HEK293T (cell line): ENCODE results near the gene MED27.

ENCODE experiments used
- CTCF ChIA-PET: fragments of 350-600 bp; formaldehyde crosslinking; extraction: SDS; loops from one replicate; lab custom pipeline; 2021; ENCODE audit warnings: antibody characterized with exemption, inconsistent platforms; lab: Yijun Ruan, JAX
- POLR2A ChIA-PET: fragments of 350-600 bp; formaldehyde crosslinking; extraction: SDS; loops from one replicate; lab custom pipeline; 2020; ENCODE audit warnings: antibody characterized with exemption, inconsistent platforms; lab: Yijun Ruan, JAX
- DNase-seq: peaks from one replicate; pipeline ENCODE4 v3.0.0; 2012; ENCODE audit warnings: mixed read lengths; ENCODE audit errors: extremely low spot score
- ARNT ChIP-seq: fragments of 450-650 bp; IDR thresholded peaks from 2 replicates; pipeline ENCODE4 v1.6.1; 2017; ENCODE audit warnings: mild to moderate bottlenecking
- BHLHE40 ChIP-seq: fragments of 450-650 bp; IDR thresholded peaks from 2 replicates; pipeline ENCODE4 v1.6.1; 2016; ENCODE audit warnings: mild to moderate bottlenecking, moderate library complexity, borderline replicate concordance
- CTBP1 ChIP-seq: fragments of 450-650 bp; IDR thresholded peaks from 2 replicates; pipeline ENCODE4 v1.6.1; 2016; ENCODE audit warnings: borderline replicate concordance
- ELF4 ChIP-seq: fragments of 450-650 bp; IDR thresholded peaks from 2 replicates; pipeline ENCODE4 v1.6.1; 2017; ENCODE audit warnings: antibody characterized with exemption
- FOXA1 ChIP-seq: fragments of 450-650 bp; IDR thresholded peaks from 2 replicates; pipeline ENCODE4 v1.6.1; 2016; ENCODE audit warnings: mild to moderate bottlenecking
- FOXK2 ChIP-seq: fragments of 450-650 bp; IDR thresholded peaks from 2 replicates; pipeline ENCODE4 v1.6.1; 2016; ENCODE audit warnings: mild to moderate bottlenecking
- FOXM1 ChIP-seq: fragments of 450-650 bp; IDR thresholded peaks from 2 replicates; pipeline ENCODE4 v1.6.1; 2017; ENCODE audit warnings: mild to moderate bottlenecking, borderline replicate concordance
- HDGF ChIP-seq: fragments of 450-650 bp; IDR thresholded peaks from 2 replicates; pipeline ENCODE4 v1.6.1; 2017; ENCODE audit warnings: antibody characterized with exemption, borderline replicate concordance
- L3MBTL2 ChIP-seq: fragments of 450-650 bp; conservative IDR thresholded peaks from 2 replicates; pipeline ENCODE4 v1.6.1; 2016; ENCODE audit warnings: mild to moderate bottlenecking
- LEF1 ChIP-seq: fragments of 450-650 bp; IDR thresholded peaks from 2 replicates; pipeline ENCODE4 v1.6.1; 2017; ENCODE audit warnings: mild to moderate bottlenecking, borderline replicate concordance
- NFRKB ChIP-seq: fragments of 450-650 bp; IDR thresholded peaks from 2 replicates; pipeline ENCODE4 v1.6.1; 2016; ENCODE audit warnings: mild to moderate bottlenecking, moderate library complexity
- SP1 ChIP-seq: fragments of 450-650 bp; IDR thresholded peaks from 2 replicates; pipeline ENCODE4 v1.6.1; 2017
- SUZ12 ChIP-seq: fragments of 450-650 bp; IDR thresholded peaks from 2 replicates; pipeline ENCODE4 v1.6.1; 2016; ENCODE audit warnings: mild to moderate bottlenecking
- TARDBP ChIP-seq: fragments of 450-650 bp; IDR thresholded peaks from 2 replicates; pipeline ENCODE4 v1.6.1; 2016
- ZNF384 ChIP-seq: fragments of 450-650 bp; IDR thresholded peaks from 2 replicates; pipeline ENCODE4 v1.6.1; 2016
- TF ChIP-seq, protein P1 (sequence below): fragments of 450-650 bp; IDR thresholded peaks from 2 replicates; pipeline ENCODE4 v1.6.1; 2016

Gene MED27

DNA sequence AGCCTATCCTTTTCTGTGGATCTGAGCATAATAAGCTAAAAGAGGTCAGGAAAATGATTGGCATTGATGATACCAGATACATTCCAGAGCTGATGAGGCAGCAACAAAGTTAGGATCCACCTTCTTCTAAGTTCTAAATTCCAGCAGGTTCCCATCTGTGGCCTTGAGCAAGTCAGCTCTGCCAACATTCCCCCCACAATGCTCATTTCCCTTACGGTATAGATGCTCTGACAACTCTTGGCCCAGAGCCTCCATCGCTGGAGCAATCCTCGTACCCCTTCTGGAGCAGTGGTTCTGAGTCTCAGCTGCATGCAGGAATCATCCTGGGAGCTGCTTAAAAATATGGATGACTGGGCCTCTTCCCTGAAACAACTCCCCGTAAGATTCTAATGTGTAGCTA, 78.1 kb downstream of the MED27 start:
- DNase-seq: no peak
- TF ChIP-seq BHLHE40: no peak
- TF ChIP-seq ELF4: no peak
- TF ChIP-seq ARNT: no peak
- TF ChIP-seq FOXA1: no peak
- TF ChIP-seq TARDBP: no peak
- no peak for TF ChIP-seq LEF1
- no peak for TF ChIP-seq CTBP1
- TF ChIP-seq NFRKB: no peak
- TF ChIP-seq L3MBTL2: no peak
- no peak for TF ChIP-seq ZNF384
- no peak for TF ChIP-seq HDGF
- TF ChIP-seq FOXM1: no peak
- no peak for TF ChIP-seq FOXK2
- TF ChIP-seq, protein P1, sequence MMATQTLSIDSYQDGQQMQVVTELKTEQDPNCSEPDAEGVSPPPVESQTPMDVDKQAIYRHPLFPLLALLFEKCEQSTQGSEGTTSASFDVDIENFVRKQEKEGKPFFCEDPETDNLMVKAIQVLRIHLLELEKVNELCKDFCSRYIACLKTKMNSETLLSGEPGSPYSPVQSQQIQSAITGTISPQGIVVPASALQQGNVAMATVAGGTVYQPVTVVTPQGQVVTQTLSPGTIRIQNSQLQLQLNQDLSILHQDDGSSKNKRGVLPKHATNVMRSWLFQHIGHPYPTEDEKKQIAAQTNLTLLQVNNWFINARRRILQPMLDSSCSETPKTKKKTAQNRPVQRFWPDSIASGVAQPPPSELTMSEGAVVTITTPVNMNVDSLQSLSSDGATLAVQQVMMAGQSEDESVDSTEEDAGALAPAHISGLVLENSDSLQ: no peak
- TF ChIP-seq SP1: no peak
- TF ChIP-seq SUZ12: no peak
- CTCF ChIA-PET: no interaction called here
- POLR2A ChIA-PET: no interaction called here

DNA sequence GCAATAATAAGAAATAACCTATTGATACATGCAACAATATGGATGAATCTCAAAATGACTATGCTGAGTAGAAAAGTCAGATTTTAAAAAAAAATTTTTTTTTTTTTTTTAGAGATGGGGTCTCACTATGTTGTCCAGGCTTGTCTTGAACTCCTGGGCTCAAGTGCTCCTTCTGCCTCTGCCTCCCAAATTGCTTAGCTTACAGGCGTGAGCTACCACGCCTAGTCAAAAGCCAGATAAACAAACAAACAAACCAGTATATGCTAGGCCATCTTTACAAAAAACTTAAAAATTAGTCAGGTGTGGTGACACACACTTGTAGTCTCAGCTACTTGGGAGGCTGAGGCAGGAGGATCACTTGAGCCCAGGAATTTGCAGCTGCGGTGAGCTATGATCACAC, 79.0 kb downstream of the MED27 start:
- TF ChIP-seq ZNF384: no peak
- TF ChIP-seq, protein P1: no peak
- no peak for TF ChIP-seq TARDBP
- no peak for TF ChIP-seq SUZ12
- no peak for TF ChIP-seq SP1
- TF ChIP-seq HDGF: no peak
- TF ChIP-seq ELF4: no peak
- TF ChIP-seq CTBP1: no peak
- TF ChIP-seq FOXA1: no peak
- no peak for TF ChIP-seq ARNT
- TF ChIP-seq L3MBTL2: no peak
- TF ChIP-seq LEF1: no peak
- no peak for TF ChIP-seq FOXK2
- no peak for TF ChIP-seq NFRKB
- TF ChIP-seq BHLHE40: no peak
- no peak for TF ChIP-seq FOXM1
- POLR2A ChIA-PET: no interaction called here
- no peak for DNase-seq
- CTCF ChIA-PET: no interaction called here

DNA sequence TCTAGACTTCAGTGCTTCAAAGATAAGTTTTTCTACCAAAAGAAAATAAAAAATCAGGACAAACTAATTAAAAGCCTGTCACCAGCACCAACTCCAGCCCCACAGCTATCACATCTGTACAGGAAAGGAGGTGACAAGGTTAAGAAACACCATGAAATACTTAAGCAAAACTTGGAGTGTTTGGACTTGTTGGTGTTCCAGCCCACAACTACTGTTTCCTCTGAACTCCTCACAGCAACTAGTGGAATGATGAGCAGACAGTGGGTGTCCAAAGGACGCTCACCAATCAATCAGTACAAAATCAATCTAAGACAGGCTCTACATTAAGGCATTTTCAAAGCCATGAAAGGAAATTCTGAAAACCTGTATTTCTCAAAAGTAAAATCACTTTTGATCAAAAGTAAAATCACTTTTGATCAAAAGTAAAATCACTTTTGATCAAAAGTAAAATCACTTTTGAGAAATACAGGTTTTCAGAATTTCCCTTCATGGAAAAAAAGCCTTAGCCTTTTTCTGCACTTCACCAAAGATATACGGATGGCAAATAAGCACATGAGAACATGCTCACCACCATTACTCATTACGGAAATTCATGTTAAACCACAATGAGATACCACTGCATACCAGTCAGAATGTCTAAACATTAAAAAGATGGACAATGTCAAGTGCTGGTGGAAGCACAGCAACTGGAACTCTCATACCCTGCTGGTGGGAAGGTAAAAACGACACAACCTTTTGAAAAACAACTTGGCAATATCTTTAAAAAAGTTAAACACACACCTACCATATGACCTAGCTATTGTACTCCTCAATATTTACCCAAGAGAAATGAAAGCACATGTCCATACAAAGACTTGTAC, 79.7 kb downstream of the MED27 start:
- TF ChIP-seq LEF1: no peak
- TF ChIP-seq L3MBTL2: no peak
- no peak for TF ChIP-seq BHLHE40
- no peak for TF ChIP-seq FOXA1
- no peak for TF ChIP-seq NFRKB
- no peak for TF ChIP-seq HDGF
- no peak for TF ChIP-seq SP1
- no peak for TF ChIP-seq ELF4
- no peak for TF ChIP-seq TARDBP
- no peak for TF ChIP-seq ZNF384
- TF ChIP-seq, protein P1: no peak
- no peak for TF ChIP-seq CTBP1
- TF ChIP-seq ARNT: no peak
- POLR2A ChIA-PET: no interaction called here
- CTCF ChIA-PET: no interaction called here
- DNase-seq: no peak

DNA sequence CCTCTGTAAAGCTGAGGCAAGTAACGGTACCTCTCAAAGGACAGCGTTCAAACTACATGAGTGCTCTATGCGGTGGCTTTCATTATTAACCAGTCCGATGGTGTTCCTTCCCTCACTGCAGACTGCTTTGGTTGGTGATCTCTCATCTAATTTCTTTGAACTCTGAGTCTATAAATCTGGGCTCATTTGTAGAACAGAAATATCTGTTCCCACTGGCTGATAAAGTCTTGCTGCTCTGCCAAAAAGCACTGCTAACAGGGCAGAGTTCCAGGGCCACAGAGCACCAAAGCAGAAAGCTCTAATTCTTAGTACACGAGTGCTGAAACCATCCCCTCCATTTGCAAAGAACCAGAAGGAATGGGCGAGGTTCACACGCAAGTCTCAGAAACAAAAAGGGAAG, 81.9 kb downstream of the MED27 start:
- CTCF ChIA-PET: no interaction called here
- POLR2A ChIA-PET: no interaction called here
- TF ChIP-seq TARDBP: no peak
- TF ChIP-seq, protein P1: no peak
- no peak for DNase-seq

DNA sequence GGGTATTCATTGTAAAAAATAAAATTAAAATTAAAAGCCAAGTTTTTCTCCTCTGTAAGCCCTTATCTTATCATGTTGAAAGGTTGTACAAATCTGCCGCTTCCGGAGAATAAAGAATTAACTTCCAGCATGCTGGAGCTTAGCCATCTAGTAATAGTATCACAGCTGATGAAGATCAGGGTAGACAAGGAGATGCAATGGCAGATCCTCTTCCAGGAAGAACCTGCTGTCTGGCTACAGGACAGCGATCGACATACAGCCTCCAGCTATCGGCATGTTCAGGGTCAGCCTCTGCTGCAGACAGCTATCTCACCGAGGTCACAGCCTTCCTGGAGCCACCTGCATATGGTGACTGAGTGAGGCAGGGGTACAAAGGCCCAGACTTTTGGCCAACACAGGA, 82.6 kb downstream of the MED27 start:
- TF ChIP-seq L3MBTL2 (no peak), ELF4 (no peak), BHLHE40 (no peak), TARDBP (no peak), FOXA1 (no peak), SP1 (no peak), NFRKB (no peak), CTBP1 (no peak), ZNF384 (no peak), HDGF (no peak), FOXM1 (no peak)
- ChIA-PET POLR2A (no interaction called here), CTCF (no interaction called here)
- DNase-seq: no peak
